DMS 273 (cell line): ENCODE data around the gene GALNT2.
A peak's percentile ranks its signal among the peaks of the same experiment; 100 is the strongest.

Source experiments
- DNase-seq: peaks from one replicate; lab custom pipeline; 2025; ENCODE audit not compliant: unreplicated experiment; lab: John Stamatoyannopoulos, UW

Gene GALNT2

DNA sequence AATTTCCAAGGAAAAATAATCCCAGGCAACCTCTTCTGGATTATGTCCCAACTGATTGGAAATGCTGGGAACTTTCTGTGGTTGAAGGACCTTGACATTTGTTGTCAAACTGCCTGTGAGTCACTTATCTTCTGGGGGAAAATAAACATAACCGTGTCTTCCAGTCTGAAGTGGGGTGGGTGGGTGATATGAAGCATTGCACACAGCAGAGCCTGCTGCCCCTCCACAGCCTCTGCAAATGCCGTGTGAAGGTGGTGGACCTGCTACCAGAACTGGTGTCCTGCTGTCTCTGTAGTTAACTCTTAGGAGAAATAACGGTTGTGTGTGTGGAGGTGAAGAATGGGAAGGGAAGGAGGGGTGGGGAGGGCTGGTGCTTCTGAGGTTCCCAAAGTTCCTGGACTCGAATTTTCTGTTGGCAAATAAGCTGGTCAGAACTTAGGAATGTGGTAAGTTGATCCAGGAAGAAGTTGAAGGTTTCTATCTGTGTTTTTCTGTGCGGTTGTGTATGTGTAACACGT is 23.2 kb downstream of the GALNT2 start:
- DNase-seq: no peak

DNA sequence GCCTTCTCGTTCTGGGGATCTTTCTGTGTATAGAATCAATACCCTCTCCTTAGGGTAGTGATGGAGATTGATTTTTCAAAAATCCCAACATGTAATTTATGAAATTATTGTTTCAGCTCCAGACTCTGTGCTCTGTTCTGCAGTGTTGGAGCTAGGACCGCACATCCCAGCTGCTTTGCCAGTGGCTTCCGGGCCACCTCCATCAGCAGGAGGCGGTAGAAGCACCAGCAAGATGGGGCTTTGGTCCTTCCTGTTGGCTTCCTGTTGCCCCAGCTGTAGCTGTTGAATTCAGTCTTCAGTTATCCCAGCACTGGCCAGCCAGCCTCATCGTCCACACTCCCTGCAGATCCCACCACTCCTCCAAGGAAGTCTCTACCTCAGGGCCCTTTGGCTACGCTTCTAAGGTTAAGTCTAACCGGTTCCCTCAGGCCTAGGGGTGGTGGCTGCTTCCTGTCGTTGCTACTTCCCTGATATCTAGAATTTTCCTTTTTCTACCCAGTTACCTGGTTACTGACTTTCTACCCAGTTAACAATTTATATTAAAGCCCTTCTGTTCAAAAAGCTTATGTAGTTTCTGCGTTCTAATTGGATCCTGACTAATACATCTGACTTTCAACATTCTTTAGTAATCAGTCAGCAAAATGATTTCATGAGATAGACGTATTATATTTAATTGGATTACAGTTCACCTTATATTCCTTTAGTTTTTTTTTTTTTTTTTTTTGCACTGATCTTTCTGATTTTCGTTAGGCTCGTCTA is 24.6 kb downstream of the GALNT2 start:
- DNase-seq: no peak

DNA sequence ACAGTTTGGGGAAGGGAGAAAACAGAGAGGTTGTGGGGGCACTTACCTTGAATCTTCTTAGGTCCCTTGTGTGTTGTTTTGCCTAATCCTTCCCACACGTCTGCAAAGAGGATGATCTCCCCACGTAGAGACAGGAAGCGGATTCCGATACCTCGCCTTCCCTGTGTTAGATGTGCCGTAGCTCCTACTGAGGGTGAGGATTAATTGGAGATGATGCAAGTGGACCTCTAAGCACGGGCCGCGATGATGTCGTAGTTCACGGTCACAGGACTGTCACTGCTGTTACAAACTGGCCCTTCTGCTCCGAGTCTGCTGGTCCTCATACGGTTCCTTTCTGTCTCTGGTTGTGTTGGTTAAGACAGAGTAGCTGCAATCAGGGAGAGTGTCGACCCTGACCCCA is 27.7 kb downstream of the GALNT2 start:
- DNase-seq: no peak

DNA sequence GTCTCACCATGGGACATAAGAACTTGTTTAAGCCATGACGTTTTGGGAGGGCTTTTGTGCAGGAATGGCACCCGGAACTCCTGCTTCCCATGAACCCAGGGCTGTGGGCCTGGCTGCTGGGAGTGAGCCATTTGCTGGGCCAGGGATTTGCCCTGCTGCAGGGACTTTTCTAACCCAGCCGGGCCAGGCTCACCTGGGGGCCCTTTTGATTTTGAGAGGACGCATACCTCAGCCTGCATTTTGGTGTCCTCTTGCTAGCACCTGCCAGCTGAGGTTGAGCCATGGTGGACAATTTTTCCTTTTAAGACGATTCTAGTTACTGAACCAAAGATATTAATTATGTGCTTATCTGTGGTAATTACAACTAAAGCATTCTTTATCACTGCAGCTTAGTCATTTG is 28.9 kb downstream of the GALNT2 start:
- DNase-seq: no peak

DNA sequence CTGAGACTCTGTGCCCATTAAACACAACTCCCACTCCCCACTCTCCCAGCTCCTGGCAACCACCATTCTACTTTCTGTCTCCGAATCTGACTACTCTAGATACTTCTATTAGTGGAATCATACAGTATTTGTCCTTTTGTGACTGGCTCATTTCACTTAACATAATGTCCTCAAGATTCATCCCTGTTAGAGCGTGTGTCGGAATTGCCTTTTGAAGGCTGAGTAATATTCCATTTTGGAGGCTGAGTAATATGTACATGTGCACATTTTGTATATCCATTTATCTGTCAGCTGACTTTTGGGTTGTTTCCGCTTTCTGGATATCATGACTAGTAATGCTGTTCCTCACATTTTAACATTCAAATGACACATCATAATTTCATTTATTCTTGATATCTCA is 30.3 kb downstream of the GALNT2 start:
- DNase-seq: no peak

DNA sequence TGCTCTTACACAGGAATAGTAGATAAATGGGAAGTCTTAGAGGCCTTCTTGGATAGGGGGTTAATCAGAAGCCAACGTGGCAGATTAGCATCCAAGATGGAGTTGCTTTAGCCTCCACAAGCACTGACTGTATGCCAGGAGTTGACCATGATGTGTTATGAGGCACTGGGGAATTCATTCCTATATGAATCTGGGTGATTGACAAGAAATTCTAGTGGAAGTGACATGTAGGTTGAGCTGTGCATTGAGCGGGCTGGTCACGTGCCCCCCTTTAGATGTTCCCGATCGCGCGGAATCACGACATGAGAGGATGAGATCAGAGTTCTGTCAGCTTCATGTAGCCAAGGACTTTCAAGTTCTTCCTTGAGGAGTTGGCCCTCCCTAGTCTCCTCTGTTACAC is 31.7 kb downstream of the GALNT2 start:
- DNase-seq: no peak

DNA sequence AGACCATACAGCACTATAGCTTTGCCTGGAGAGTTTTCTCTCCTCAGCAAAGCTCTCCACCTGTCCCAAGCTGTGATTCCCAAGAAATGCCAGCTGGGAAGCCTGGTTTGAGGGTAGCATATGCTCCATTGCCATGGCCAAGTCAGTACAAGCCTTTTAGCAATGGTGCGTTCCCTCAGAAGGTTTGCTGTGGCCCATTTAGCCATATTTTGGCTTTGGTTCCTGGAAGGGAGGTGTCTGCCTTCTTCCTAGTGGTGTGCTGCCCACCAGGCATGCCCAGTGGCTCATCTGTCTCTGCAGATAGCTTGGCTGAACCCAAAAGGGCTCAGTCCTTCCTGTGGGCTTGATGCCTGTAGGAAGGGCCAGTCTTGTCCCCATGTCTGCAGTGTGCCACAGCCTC is 32.4 kb downstream of the GALNT2 start:
- DNase-seq: peak; percentile 87

DNA sequence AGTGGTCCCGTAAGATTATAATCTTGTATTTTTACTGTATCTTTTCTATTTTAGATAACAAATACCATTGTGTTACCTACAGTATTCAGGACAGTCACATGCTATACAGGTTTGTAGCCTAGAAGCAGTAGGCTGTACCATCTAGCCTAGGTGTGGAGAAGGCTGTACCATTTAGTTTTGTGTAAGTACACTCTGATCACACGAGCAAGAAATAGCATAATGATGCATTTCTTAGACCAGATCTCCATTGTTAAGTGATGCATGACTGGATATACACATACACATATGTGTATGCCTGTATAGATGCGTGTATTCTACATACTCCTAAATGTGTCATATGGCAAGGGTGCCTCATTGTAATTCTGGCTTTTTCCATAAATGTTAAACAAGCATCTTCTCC is 33.9 kb downstream of the GALNT2 start:
- DNase-seq: no peak

DNA sequence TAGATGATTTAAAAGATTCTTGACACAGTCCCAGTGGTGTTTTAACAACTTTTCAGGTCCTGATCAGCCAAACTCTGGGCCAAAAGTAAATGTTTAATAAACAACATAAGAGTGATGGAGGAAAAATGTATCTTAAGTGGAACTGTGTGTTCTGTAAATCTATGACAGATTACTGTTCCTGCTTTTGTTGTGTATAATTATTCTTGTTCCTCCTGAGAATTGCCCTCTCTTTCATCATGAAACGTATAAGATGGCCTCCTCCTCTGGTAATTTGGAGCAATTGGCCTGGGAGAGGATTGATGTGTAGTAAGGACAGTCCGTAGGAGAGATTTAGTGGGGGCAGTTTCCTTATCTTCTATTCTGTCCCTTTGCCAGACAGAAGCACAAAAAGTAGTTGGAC is 34.5 kb downstream of the GALNT2 start:
- no peak for DNase-seq

DNA sequence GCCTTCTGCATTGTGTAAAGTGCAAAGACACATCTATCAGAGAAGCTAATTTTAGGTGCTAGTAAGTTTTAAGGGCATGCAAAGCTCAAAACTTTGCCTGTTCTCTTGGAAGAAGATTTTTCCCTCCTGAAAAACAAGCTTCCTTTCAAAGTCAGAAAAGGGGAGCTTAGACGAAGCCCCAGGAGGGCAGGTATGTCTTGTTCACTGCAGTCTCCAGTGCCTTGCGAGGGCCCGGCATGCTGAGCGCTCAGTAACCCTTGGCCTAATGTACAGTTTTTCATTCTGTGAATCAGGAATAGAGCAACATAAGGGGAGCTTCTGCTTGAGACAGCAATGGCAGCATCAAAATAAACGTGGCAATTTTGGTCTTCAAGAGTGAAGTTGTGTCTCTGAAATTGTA is 35.0 kb downstream of the GALNT2 start:
- no peak for DNase-seq

DNA sequence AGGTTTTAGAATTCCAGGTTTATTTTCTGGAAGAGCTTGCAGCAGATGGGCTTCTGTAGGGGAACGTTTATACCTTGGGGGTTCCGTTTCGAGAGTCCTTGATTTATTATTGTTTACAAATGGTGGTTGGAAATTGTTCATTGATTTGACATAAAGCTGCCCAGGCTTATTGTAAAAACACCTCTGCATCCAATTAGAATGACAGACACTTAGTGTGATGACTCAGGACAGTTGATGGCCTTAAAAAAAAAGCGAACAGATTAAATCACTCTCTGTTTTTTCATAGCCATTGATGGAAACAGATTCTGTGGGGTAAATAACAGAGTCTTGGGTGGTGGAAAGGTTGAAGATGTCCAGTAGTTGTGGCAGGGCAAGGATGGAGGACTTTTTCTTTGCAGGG is 35.4 kb downstream of the GALNT2 start:
- no peak for DNase-seq

DNA sequence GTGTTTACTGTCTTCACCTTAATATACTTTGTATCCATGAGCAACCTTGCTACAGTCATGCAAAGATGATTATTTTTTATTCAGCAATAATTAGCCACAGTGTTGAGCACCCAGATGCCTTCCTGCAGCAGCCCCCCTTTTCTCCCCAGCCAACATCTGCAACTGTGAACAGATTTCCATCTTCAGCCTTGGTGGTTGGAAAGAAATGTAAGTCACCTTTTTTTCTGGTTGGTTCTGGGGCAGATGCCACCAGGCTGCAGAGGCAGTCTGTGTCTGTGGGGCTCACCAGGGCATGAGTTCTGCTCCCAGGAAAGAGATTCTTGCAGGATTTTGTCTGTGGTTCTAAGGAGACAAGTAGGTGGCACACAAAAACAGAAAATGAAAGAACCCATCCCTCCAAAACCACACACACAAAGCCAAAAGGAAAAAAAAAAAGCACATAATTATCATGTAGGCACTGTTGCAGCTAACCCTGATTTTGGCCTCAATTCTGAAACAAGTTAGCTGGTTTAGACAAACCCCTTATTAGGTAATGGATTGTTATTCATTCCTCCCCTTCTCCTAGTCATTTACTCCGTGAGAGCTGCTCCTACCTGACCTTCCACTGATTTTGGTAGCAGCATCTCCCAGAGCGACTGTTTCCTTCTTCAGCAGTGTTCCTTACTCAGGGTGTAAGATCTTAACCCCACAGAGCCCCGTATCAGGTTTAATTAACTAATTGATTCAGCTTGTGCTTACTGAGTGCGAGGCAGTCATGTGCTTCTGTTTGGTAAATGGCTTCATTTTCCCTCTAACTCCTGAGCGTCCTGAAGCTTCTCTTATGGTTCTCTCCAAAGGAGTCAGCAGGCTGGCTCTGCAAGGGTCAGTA is 36.5 kb downstream of the GALNT2 start:
- DNase-seq: no peak

DNA sequence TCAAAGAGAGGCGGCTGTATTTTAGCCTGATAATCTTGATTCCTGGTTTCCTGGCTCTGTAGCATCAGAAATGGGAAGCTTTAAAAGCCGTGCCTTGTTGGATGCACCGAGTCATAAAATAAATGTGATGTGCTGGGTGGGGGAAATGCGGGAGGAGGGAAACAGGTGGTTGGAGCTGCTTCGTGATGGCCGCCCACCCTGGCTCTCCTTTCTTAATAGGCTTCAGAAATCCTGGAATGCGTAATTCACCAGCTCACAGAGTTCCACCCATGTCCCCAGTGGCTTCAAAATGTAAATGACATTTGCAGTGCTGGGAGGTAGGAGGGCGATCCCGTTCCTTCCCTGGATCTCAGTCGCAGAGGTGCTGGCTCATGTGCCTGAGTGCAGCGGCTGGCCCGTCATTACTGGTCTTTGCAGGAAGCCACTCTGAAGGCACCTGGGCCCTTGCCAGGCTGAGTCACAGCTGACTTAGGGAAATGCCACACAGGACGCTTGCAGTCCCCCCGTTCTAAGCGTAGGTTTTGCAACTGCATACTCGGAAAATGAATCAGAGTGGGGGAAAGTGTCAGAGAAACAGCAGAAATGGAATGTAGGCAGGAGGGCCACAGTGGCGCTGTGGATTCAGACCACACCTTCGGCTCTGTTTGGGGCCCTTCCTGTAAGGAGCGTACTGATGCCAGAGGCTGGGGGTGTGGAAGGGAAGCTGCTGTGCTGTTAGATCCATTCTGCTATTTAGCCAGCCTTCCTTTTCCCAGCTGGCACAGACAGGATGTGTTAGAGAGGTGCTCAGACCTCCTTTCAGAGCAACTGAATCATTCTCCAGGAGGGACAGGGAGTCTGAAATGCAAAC is 37.6 kb downstream of the GALNT2 start:
- DNase-seq: peak; percentile 61

DNA sequence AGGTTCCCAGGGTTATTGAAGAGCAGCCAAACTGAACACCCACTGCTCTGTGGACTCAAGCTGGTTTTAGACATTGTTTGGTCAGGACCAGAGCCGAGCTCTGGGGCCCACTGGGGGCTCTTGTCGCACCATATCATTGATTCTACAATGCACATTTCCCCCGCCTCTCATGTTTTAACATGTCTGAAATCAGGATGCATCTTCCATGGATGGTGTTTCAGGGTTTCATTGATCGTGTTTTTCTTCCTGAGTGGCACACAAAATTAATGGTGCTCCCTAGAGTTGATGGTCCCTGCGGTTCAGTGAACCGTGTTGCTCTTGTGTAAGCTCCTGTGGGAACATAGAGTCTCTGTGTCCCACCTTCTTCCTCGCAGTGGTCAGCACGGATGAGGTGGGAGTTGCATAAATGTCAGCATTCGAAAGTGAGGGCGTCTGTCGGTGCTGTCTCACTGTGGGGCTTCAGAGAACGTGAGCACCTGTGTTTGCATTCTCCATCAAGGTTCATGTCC is 38.3 kb downstream of the GALNT2 start:
- DNase-seq: no peak

DNA sequence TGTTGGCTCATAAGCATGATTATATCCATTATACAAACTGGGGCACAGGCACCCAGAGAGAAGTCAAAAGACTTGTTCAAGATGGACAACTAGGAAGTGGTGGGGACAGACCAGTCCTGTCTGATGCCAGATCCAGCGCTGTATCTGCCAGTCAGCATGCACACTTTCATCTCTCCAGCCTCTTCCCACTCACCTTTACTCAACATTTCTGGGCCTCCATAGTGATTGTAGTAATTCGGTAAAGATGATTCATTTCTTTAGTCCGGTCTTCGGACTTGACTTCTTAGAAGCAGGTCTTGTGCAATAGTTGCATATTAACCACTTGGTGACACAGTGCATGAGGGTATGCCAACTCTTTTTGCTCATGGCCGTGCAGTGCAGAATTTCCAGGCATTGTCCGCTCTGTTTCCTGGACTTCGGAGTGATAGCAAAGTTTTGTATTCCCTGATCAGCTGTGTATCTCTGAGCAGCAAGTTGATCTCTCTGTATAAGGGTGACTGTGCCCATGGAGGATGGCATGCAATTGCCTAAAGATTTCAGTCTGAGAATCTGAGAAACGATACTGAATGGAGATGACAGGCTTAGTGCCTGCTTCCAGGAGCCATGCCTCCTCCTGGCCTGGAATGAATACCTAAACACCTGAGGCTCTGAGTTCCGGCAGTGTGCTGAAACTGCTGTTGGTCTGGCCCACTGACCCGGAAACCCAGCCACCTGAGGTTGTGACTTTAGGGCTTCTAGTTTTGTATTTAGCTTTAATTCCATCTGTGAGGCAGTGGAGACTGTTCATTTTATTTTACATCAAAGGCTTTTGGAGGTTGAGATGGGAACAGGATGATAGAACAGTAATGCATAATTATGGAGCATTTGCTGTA is 39.0 kb downstream of the GALNT2 start:
- no peak for DNase-seq

DNA sequence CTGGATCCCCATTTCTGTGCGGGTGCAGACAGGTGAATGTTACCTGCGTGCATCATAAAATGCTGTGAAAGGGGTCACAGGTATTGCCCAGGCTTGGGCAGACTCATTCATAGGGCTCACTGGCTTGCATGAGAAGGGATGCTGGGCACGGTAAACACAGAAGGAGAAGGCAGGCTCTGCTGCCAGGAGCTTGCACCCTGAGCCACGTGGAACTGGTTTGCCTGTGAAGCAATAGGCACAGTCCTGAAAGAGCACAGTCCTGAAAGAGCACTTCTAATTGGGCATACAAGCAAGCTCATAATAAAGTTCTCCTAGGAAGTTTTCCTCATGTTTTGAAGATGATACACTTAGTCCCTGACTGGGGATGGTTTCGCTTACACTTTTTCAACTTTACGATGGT is 40.9 kb downstream of the GALNT2 start:
- no peak for DNase-seq

DNA sequence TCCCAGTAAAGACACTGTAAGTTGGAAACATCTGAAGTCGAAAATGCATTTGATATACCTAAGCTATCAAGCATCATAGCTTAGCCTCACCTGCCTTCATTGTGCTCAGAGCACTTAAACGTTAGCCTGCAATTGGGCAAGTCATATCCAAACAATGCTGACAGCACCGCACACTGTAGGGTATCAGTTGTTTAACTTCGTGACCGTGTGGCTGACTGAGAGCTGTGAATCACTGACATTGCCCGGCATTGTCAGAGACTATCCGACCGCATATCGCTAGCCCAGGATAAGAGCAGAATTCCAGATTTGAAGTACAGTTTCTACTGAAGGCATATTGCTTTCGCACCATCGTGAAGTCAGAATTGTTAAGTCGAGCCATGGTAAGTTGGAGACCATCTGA is 41.5 kb downstream of the GALNT2 start:
- no peak for DNase-seq

DNA sequence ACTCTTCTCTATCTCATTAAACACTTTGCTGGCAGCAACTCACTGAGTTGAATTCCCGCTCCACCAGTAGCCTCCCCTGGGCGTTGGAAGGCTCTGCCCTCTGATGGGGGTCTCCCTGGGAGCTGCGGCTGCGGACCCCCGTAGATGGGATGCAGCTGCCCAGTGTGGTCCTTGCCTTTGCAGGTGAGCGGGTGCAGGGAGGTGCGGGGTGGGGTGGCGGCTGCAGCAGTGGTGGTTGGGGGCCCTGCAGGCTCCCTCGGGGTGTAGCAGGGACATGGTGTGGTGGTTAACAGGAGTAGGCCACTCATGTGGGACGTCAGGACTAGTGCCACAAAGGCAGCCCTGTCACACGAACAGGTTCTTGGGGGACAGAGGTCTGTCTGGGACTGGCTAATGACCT is 42.0 kb downstream of the GALNT2 start:
- DNase-seq: no peak

DNA sequence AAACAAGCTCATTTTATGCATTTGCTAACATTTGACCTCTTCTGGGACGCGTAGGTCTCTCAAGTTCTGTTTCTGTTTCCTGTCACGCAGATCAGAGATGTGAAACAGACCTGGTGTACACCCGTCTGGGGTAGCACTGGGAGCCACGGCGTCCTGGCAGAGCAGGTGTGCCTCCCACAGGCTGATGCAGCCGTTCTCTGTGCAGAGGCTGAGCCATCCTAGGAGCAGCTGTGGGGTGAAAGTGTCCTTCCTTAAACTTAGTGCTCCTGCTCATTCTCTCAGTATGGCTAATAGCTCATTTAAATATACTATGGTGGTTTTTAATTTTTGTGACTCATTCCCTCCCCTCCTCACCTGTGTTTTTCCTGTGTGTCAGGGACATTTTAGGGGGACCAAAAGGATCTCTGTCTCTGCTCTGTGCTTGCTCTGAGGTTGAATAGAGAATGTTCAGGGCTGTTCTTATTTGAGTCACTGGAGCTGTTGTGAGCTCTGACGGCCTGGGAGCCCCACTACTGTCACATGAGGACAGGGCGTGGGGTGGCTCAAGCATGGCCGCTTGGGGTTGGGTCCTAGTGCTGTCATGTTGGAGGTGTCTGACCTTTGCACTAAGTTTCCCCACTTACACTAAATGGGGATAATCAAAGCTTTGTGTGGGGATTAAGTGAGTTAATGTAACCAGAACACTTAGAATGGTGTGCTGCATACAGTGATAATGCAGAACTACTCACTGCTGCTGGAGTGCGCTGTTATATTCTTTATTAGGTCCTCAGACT is 43.0 kb downstream of the GALNT2 start:
- DNase-seq: no peak
